Measurements from ENCODE around the gene CCDC30. TPM values are rescaled to one million over a fixed set of nuclear protein-coding genes. Genes with fewer than 3 reads are reported as not detected.
"Not testable (repeated sequence)": the region's sequence is repeated elsewhere in the genome, so short reads cannot be mapped to it uniquely, and the experiment has no call there.

The CCDC30 gene
- total RNA-seq, 1 experiment from 2014 or later = 0.34 TPM

GRCh38 chr1:42450061-42450460, 13.0 kb upstream of the CCDC30 start:
- no peak for DNase-seq (ENCODE audit: low read depth)

GRCh38 chr1:42453386-42453785, 9.7 kb upstream of the CCDC30 start:
- DNase-seq (ENCODE audit: low read depth) = peak; percentile 58

GRCh38 chr1:42454403-42454802, 8.7 kb upstream of the CCDC30 start:
- DNase-seq (ENCODE audit: low read depth) = no peak

- peak; percentile 79 for DNase-seq (ENCODE audit: low read depth)
Measured at GRCh38 chr1:42456010-42456753, 6.9 kb upstream of the CCDC30 start, which contains the start of the genes PPCS and ZMYND12. Gene PPCS (plus strand): TSS chr1:42456543. CDS start chr1:42456566, 23 bp downstream. Gene ZMYND12 (minus strand): TSS chr1:42456022. CDS start chr1:42455997, 25 bp downstream.

- DNase-seq (ENCODE audit: low read depth) = peak; percentile 57
Measured at GRCh38 chr1:42456754-42457089, 6.4 kb upstream of the CCDC30 start.

GRCh38 chr1:42461196-42461595, 1.9 kb upstream of the CCDC30 start:
- no peak for DNase-seq (ENCODE audit: low read depth)

- no peak for DNase-seq (ENCODE audit: low read depth)
Measured at GRCh38 chr1:42463921-42464320, 835 bp downstream of the CCDC30 start.

- DNase-seq (ENCODE audit: low read depth) = no peak
Measured at GRCh38 chr1:42466030-42466429, 2.9 kb downstream of the CCDC30 start.

GRCh38 chr1:42469727-42470126, 6.6 kb downstream of the CCDC30 start:
- DNase-seq (ENCODE audit: low read depth) = no peak

GRCh38 chr1:42476605-42477004, 13.5 kb downstream of the CCDC30 start:
- DNase-seq (ENCODE audit: low read depth) = no peak

- DNase-seq (ENCODE audit: low read depth) = not testable (repeated sequence)
Measured at GRCh38 chr1:42477354-42477753, 14.3 kb downstream of the CCDC30 start.

GRCh38 chr1:42477775-42478174, 14.7 kb downstream of the CCDC30 start:
- DNase-seq (ENCODE audit: low read depth) = no peak

- peak; percentile 54 for DNase-seq (ENCODE audit: low read depth)
Measured at GRCh38 chr1:42479621-42480020, 16.5 kb downstream of the CCDC30 start.

- no peak for DNase-seq (ENCODE audit: low read depth)
Measured at GRCh38 chr1:42480921-42481320, 17.8 kb downstream of the CCDC30 start.

- DNase-seq (ENCODE audit: low read depth) = no peak
Measured at GRCh38 chr1:42482635-42483153, 19.6 kb downstream of the CCDC30 start.

- peak; percentile 77 for DNase-seq (ENCODE audit: low read depth)
Measured at GRCh38 chr1:42484382-42484781, 21.3 kb downstream of the CCDC30 start.

- DNase-seq (ENCODE audit: low read depth) = no peak
Measured at GRCh38 chr1:42490237-42490636, 27.2 kb downstream of the CCDC30 start.

GRCh38 chr1:42502031-42502430, 38.9 kb downstream of the CCDC30 start:
- DNase-seq (ENCODE audit: low read depth) = not testable (repeated sequence)

GRCh38 chr1:42504535-42505128, 41.5 kb downstream of the CCDC30 start:
- no peak for DNase-seq (ENCODE audit: low read depth)

GRCh38 chr1:42506576-42506975, 43.5 kb downstream of the CCDC30 start:
- no peak for DNase-seq (ENCODE audit: low read depth)

GRCh38 chr1:42511581-42512155, 48.6 kb downstream of the CCDC30 start:
- not testable (repeated sequence) for DNase-seq (ENCODE audit: low read depth)

GRCh38 chr1:42518908-42519307, 55.8 kb downstream of the CCDC30 start:
- peak; percentile 3 for DNase-seq (ENCODE audit: low read depth)

- DNase-seq (ENCODE audit: low read depth) = no peak
Measured at GRCh38 chr1:42523171-42523570, 60.1 kb downstream of the CCDC30 start.

All from M059J (cell line).